GM13976 (cell line): ENCODE measurements around the gene ENO3.

Source experiments
- DNase-seq: peaks from one replicate; pipeline ENCODE4 v3.0.0; 2012; ENCODE audit warnings: low spot score
- CTCF ChIP-seq: IDR thresholded peaks from 2 replicates; pipeline ENCODE4 v1.5.1; 2012; ENCODE audit warnings: borderline replicate concordance, mild to moderate bottlenecking; ENCODE audit not compliant: insufficient read depth; ENCODE audit errors: extremely low read depth, missing control alignments, control extremely low read depth
- in situ Hi-C: fragments of 300-500 bp; cut with MboI; formaldehyde crosslinking; loops from one replicate; pipeline ENCODE4 v1.12.0; 2022; ENCODE audit warnings: low sequenced_read_pairs, mixed read lengths, inconsistent platforms; ENCODE audit not compliant: unreplicated experiment

ENO3 gene

DNA sequence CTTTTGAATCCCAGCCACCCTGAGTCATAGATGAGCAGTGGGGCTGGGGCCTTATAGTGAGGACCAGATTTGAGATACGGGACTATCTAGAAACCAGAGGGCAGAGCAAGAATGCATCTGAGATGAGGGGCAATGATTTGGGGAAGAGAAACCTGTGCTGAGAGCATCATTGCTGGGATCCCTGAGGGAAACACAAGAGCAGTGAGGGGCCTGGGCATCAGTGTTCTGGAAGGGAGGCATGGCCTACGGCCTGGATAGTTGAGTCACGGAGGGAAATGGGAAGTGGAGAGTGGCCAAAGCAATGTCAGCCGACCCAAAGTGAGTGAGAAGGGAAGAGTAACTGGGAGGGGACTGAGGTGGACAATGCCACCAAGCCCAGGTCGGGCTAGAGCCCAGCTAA lies 31.4 kb downstream of the ENO3 start:
- no peak for TF ChIP-seq CTCF
- in situ Hi-C loops = no loop called here
- DNase-seq = no peak

- TF ChIP-seq CTCF = no peak
- in situ Hi-C loops = no loop called here
Observed at GRCh38 chr17:4986403-4986802, 35.5 kb downstream of the ENO3 start.

DNA sequence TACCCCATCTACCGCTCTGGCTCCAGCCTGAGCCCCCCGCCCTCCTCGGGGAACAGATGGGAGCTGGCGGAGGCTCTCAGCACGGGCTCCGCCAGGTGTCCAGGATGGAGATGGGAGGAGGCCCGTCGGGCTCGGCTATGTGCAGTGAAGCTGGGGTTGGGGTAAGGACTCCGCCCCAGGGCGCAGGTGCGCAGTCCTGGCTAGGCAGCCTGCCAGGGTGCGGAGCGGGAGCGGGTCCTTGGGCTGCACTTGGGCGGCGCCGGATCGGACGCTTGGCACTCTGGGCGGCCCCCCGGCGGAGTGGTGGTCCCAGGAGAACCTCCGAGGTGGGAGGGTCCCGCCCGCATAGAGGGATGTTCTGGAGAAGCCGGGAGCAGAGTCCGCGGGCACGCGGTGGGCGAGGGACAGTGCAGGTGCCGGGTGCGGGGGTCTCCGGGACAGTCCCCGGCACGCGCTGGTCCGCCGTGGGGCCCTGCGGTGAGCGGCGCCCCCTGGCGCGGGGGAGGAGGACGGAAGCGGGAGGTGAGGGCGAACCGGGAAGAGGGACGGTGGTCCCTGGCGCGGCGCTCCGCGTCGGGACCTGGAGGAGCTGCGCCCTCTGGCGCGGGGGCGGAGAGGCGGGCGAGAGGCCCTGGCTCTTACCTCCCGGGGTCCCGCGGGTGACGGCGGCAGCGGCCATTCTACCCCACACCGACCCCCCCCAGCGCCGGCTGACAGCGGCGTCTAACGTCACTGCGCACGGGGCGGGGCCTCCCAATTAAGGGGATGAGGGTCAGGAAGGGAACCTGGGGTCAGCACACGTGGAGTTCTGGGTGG lies 36.2 kb downstream of the ENO3 start, which contains the start of gene CAMTA2:
TSS of gene CAMTA2 (minus strand) at position 725 of the 816 bp plus-strand sequence. CDS start 1,453 bp downstream, outside the sequence.
- peak; percentile 63 for TF ChIP-seq CTCF
- peak; percentile 92 for DNase-seq
- in situ Hi-C loops = no loop called here

More at GRCh38 chr17:4986403-4986802, 35.5 kb downstream of the ENO3 start:
- DNase-seq = no peak

GRCh38 chr17:4987767-4988567 lies 37.0 kb downstream of the ENO3 start:
- TF ChIP-seq CTCF = no peak
- in situ Hi-C loops = no loop called here
- DNase-seq = no peak

GRCh38 chr17:4994081-4994595 lies 43.2 kb downstream of the ENO3 start:
- no peak for TF ChIP-seq CTCF
- no peak for DNase-seq
- in situ Hi-C loops = no loop called here

DNA sequence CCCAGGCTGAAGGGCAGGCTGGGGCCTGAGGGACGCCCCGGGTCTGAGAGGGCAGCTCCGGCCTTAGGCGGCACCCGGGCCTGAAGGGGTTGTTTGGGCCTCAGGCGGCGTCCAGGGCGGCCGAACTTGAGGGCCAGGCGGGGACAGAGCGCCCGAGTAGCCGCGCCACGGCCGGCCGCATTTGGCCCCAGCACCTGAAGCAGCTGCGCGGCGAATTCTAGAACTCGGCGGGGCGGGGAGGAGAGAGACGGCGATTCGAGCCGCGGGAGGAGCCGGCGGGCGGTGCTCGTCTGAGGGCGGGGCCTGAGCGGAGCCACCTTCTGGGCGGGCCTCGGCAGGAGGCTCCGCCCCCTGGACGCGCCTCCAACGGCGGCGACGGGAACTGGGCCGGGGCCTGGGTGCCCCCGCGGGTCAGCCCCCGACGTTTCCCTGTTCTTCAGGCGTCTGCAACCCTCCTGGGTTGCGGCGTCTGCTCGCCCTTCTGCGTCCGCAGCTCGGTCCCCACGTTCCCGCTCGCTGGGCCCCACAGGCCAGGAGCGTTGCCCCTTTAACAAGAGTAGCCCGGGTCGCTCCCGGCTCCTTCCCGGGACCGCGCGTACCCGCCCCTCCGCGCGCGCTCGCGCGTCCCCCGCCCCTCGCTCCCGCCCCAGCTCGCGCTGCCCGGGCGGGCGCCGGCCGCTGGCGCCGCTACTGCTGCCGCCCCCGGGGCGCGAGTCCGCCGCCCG lies 46.5 kb downstream of the ENO3 start, which contains the start of the genes INCA1 and KIF1C:
TSS of gene INCA1 (minus strand) at position 221 of the 725 bp plus-strand sequence. CDS start 3,085 bp downstream, outside the sequence.
TSS of gene KIF1C (plus strand) at position 649 of the 725 bp plus-strand sequence. CDS start 2,297 bp downstream, outside the sequence.
- in situ Hi-C loops = no loop called here
- no peak for TF ChIP-seq CTCF
- DNase-seq = peak; percentile 100
